Astrocyte (in vitro differentiated cells and primary cell): Measurements from ENCODE around the gene PRRT1.

Experiments used
- EZH2 ChIP-seq: IDR thresholded peaks from 2 replicates; pipeline ENCODE4 v1.6.1; 2012; ENCODE audit warnings: mild to moderate bottlenecking, low read length, inconsistent platforms; ENCODE audit not compliant: insufficient read depth
- TF ChIP-seq, protein P1 (sequence below): IDR thresholded peaks from 2 replicates; pipeline ENCODE4 v1.5.1; 2011; ENCODE audit warnings: low read depth, mild to moderate bottlenecking, inconsistent platforms, low read length, moderate library complexity; ENCODE audit not compliant: insufficient read depth

GRCh38 chr6:32183483-32184083, 31.8 kb upstream of the PRRT1 start:
- TF ChIP-seq, protein P1, sequence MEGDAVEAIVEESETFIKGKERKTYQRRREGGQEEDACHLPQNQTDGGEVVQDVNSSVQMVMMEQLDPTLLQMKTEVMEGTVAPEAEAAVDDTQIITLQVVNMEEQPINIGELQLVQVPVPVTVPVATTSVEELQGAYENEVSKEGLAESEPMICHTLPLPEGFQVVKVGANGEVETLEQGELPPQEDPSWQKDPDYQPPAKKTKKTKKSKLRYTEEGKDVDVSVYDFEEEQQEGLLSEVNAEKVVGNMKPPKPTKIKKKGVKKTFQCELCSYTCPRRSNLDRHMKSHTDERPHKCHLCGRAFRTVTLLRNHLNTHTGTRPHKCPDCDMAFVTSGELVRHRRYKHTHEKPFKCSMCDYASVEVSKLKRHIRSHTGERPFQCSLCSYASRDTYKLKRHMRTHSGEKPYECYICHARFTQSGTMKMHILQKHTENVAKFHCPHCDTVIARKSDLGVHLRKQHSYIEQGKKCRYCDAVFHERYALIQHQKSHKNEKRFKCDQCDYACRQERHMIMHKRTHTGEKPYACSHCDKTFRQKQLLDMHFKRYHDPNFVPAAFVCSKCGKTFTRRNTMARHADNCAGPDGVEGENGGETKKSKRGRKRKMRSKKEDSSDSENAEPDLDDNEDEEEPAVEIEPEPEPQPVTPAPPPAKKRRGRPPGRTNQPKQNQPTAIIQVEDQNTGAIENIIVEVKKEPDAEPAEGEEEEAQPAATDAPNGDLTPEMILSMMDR: no peak
- TF ChIP-seq EZH2: no peak
